ENCODE data around the gene ADCK1. TPM values are rescaled to one million over a fixed set of nuclear protein-coding genes. Genes with fewer than 3 reads are reported as not detected.

ADCK1 gene
- total and polyA plus RNA-seq, 2 donors (not counting 3 experiments of a cell fraction or from before 2014, with no cell fraction given): 4.2 to 6.9 TPM

DNA sequence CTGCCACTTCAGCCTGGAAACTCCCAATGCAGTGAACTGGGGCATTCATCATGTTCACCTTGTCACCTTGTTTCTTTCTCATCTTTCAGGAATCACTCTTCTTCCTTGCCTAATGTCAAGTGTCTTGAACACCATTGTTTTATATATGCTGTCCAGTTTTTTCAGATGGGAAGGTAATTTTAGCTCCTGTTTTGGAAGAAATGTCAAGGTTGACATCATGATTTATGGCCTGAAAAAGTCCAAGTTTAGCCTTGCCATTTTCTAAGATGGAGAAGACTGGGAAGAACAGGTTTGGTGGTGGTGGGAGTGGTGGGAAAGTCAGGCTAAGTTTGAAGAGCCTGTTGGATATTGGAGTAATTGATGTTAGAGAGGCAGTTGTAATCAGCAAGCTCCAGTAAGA, 54.0 kb downstream of the ADCK1 start:
- Histone ChIP-seq H3K79me2 (ENCODE audit: control insufficient read depth, insufficient read depth, low read length) (no peaks in the 10 kb centered on the region), H3K4me3 (replicated peaks in 1 of 3; ENCODE audit: insufficient read depth in 1 of 3, low read depth in 1 of 3, low read length in 3 of 3) (no peak overlapping the region), H3K4me2 (ENCODE audit: insufficient read depth, low read length) (no peak overlapping the region), H4K20me1 (replicated peaks; ENCODE audit: control insufficient read depth, extremely low read depth, insufficient read depth, low read length) (no peaks in the 10 kb centered on the region), H3K9me1 (replicated peaks; ENCODE audit: control insufficient read depth, extremely low read depth, insufficient read depth, low read length) (no peaks in the 10 kb centered on the region), H3K27ac (ENCODE audit: insufficient read depth, low read depth, low read length) (no peak overlapping the region), H3K9ac (replicated peaks; ENCODE audit: extremely low read depth, insufficient read depth, low read length) (no peak overlapping the region), H3K27me3 (ENCODE audit: control insufficient read depth in 2 of 2, insufficient read depth in 2 of 2, low read length in 2 of 2) (no peaks in the 10 kb centered on the region), H3K36me3 (ENCODE audit: control insufficient read depth in 2 of 2, extremely low read depth in 1 of 2, insufficient read depth in 2 of 2, low read length in 2 of 2) (no peaks in the 10 kb centered on the region), H3K9me3 (replicated peaks; ENCODE audit: control insufficient read depth, insufficient read depth, low read length) (no peaks in the 10 kb centered on the region), H3K4me1 (ENCODE audit: control insufficient read depth, extremely low read depth, insufficient read depth, low read length) (no peaks in the 10 kb centered on the region), H2AFZ (ENCODE audit: low read depth, low read length) (no peak overlapping the region)
- intact Hi-C loops (cut with micrococcal nuclease): no loop called here
- no peak for TF ChIP-seq FOS (IDR thresholded peaks at IDR 0.05; ENCODE audit: borderline replicate concordance, insufficient read depth, low read length)
- TF ChIP-seq EZH2 (IDR thresholded peaks at IDR 0.05; ENCODE audit: borderline replicate concordance, low read depth, low read length, severe bottlenecking): no peak
- no peak for TF ChIP-seq MAX (IDR thresholded peaks at IDR 0.05; ENCODE audit: insufficient read depth, insufficient read length)
- no peak for TF ChIP-seq GATA2 (IDR thresholded peaks at IDR 0.05; ENCODE audit: insufficient read depth, insufficient read length, low read depth, low read length)
- TF ChIP-seq MYC (IDR thresholded peaks at IDR 0.05; ENCODE audit: low read depth, low read length): no peak
- no peak for TF ChIP-seq CTCF (IDR thresholded peaks at IDR 0.05; ENCODE audit: extremely low read depth in 1 of 2, insufficient read depth in 1 of 2, low read depth in 1 of 2, low read length in 2 of 2)
- TF ChIP-seq POLR2AphosphoS5 (IDR thresholded peaks at IDR 0.05; ENCODE audit: insufficient read depth, low read depth, low read length): no peak
- TF ChIP-seq POLR2A (IDR thresholded peaks at IDR 0.05; ENCODE audit: low read depth, low read length): no peak
- no peak for TF ChIP-seq JUN (IDR thresholded peaks at IDR 0.05; ENCODE audit: borderline replicate concordance, insufficient read depth, insufficient read length, low read depth)
- DNase-seq (ENCODE audit: low read depth, low spot score) (no peak), FAIRE-seq (no peak)
- ChIA-PET POLR2A (no interaction called here), CTCF (interaction anchor here (3.2 kb wide), 1 partner anchor 8 kb away, joined by 14 read pairs; no protein-coding TSS in a partner anchor)
- dilution Hi-C loops (cut with MboI; ENCODE audit: extremely low pct_ligation_motif_present, low sequenced_read_pairs): no loop called here
- no TSS peak for BruUV-seq (replicated peaks)
